Renal pelvis (tissue), 4 donors: ENCODE data around the gene PRKN. TPM values are rescaled to one million over a fixed set of nuclear protein-coding genes. Genes with fewer than 3 reads are reported as not detected.

Source experiments
- DNase-seq: peaks from one replicate; pipeline ENCODE4 v3.0.0-alpha.2; 2013
- polyA plus RNA-seq, 3 donors: library from polyadenylated mRNA; unstranded; fragments of 120-200 nt; gene quantifications; one replicate each; pipeline ENCODE4 v1.2.1, GENCODE V29; 2013; ENCODE audit not compliant: insufficient read length in 3 of 3

The PRKN gene
- polyA plus RNA-seq, 3 donors = 8.0 to 12.0 (median 9.9) TPM

DNA sequence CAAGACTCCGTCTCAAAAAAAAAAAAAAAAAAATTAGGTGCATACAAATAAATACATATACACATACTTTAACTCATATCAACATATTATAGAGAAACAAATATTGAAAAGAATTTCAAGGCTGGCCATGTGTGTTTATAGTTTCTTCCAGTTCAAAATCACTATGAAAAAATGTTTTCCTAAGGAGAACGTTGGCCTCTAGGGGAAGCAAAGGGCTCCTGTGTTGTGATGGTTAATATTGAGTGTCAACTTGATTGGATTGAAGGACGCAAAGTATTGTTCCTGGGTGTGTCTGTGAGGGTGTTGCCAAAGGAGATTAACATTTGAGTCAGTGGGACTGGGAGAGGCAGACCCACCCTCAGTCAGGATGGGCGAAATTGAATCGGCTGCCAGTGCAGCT lies 1271.7 kb downstream of the PRKN start:
- no peak for DNase-seq

DNA sequence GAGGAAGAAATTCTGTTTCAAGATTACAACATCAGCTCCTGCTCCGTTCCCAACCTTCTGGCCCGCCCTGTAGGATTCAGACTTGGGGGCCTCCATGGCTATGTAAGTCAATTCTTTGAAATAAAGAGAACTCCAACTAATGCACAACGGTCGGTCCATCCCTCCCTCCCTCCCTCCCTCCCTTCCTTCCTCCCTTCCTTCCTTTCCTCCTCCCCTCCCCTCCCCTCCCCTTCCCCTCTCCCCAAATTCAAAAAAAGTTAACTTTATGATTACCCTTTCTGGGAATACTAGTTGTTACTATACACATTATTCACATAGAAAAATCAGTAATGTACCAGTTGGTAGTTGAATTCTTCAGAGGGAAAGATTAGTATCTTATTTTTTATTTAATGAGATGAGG lies 1274.0 kb downstream of the PRKN start:
- no peak for DNase-seq

DNA sequence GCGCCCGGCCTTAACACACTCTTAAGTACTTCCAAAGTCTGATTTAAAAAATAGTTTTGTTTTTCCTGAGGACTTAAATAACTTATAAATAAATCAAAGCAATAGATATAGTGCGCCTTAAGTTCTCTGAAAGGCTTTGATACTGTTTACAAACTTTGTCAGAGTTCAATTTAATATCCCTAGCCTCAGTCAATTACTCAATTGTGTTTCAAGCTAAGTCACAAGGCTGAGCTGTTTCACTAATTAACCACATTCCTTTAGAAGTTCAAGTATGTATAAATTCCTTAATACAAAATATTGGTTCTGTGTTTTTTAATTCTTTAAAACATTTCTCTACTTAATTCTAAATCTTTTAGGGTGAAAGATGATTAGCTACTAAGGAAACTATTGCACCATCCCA lies 1275.3 kb downstream of the PRKN start:
- DNase-seq = no peak

DNA sequence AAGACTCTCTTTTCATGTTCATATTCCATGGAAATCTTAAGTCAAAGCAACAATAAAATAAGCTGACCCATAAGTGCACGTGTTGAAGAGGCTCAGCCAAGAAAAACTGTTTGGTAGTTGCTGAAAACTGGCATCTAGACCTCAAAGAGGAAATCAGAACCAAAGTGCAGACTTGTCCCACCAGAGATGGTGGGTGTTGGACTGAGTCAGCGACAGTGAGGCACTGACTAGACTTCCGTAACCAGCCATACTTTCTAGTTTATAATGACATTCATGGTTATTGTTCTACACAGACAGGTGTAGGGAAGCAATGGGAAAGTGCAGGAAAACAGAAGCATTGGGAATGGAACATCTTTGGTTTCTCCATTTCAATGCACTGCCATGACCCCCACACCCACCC lies 1278.0 kb downstream of the PRKN start:
- no peak for DNase-seq

DNA sequence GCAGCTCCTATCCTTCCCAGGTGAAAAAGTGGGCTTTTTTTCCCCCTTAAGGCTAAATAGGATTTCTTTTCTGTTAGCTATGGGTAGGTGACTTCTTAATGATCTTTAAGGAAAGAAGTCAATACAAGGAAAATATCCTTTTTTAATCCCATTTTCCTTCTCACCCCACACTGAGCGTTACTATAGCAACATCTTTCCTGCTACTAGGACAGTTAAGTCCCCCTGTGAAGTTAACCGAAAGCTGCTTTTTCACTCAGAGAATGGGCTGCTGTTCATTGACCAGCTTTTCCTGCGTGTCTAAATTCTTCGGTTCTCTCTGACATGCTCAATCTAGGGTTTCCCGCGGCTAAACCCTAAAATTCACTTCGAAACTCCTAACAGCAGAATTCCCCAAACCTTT lies 1280.6 kb downstream of the PRKN start:
- DNase-seq = no peak

DNA sequence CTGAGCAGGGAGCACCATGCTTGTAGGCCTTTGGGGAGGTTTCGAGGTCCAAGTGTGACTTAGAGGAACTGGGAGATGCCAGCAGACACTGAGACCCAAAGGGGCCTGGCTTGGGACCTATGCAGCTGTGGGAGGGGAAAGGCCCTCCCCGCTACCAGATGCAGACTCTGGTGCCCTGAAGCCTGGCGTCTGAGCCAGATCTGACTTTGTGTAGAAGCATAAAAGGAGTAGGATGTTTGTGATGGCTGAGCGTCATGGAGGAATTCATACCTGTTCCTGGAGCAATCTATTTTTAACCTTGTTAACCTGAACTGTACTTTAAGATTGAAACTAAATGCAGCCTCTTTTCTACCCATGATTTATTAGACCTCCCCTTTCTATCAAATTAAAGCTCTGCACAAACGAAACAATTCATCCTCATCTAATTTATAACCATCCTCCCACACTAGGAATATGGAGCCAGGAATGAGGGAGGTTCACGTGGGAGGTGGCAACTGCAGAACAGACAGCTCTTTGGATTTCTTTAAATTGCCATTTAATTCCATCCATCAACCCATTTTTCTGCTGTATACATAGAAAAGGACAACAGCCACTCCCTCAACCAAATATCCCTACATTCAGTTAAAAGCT lies 1281.2 kb downstream of the PRKN start:
- no peak for DNase-seq

DNA sequence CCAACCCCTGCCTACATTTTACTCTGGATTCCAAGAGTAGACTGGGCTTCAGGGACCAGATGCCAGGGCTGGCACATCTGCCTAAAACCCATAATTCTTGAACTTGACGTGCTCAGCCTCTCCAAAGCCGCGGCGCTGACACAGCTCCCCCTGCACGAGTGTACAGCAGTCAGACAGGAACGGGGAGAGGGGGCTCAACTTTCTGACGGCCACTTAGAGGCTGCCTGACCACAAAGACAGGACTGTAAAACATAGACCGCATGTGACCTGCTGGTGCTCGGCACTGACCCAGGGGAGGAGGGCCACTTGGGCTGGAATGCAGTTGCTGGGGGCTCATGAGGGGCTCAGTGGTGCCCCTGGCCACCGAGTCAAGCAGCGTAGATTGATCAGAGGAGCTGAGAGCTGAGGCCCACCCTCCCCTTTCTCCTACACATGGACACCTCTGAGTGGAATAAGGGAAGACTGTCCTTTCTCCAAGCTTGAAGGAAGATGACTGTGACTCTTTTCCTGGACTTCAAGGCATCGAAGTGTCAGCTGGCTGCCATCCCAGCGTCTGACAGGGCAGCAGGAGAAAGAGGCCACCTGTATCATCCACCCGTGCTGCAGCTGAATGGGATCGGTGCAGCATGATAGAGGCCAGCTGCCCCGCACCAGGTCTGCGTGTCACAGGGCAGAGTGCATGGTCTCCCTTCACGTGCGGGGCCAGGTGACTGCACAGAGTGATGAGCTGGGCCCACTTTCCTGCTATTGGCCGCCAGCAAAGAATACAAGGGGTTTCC lies 1282.4 kb downstream of the PRKN start:
- no peak for DNase-seq

DNA sequence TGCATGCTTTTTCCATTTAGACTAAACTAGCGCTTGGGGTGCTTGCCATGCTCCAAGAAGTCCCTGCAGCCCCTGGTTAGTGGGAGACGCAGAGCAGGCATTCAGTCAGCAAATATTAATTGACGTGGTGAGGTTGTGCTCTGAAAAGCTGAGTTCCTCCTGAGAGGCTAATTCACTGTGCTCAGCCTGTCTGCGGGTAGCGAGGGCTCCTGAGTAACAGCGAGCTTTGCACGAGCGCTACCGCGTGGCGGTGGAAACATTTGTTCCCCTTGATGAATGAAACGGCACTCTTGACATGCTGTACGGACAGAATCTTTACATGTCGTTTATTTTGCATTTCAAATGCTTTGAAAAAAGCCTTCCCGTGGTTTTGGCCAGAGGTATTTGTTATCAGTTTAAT lies 1283.1 kb downstream of the PRKN start:
- DNase-seq = no peak

DNA sequence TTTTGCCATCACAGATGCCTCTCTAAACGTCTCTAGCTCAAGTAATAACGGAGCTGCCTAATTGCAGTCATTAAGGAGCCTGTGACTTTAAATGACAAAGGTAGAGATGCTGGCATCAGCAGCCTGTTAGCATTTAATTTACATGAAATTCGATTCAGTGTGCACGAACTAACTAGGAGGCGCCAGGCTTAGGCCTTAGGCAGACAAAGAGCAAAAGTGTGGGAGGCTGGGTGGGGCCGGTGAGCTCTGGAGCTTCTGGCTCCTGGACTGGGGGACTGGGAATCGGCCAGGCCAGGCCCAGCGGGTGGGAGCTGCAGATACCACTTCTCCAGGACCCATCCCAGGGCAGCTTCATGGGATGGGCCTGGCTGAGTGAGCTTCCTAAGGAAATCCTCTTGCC lies 1283.7 kb downstream of the PRKN start:
- no peak for DNase-seq

DNA sequence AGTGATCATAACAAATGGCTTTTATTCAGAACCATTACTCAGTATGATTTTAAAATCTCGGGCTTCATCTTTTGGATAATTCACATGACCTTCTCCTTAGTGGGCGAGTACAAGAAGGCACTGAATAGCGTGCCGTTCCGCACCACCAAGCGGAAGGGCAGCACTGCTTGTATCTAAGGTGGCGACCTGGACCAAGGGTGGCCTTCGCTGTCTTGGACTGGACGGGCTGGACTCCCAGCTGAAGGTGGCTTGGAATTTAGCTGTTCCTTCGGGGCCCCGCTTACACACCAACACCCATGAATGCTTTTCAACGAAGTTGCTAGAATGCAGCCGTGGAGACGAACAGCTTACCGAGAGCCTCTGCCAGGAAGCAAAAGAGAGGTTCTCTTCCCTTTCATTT lies 1285.1 kb downstream of the PRKN start:
- DNase-seq = no peak

DNA sequence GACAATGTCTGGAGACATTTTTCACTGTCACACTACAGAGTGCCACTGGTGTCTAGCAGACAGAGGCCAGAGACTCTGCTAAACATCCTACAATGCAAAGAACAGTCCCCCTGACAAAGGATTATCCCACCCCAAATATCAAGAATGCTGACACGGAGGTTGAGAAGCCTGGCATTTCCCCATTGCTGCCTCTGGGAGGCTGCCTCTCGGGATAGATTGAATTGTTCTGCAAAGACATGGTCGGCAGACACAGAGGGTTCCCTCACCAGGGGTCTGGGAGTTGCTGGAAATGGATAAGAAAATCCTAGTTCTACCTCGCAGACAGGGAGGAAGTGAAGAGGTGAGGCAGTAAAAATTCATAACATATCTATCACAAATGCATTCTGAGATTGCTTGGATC lies 1287.3 kb downstream of the PRKN start:
- no peak for DNase-seq

DNA sequence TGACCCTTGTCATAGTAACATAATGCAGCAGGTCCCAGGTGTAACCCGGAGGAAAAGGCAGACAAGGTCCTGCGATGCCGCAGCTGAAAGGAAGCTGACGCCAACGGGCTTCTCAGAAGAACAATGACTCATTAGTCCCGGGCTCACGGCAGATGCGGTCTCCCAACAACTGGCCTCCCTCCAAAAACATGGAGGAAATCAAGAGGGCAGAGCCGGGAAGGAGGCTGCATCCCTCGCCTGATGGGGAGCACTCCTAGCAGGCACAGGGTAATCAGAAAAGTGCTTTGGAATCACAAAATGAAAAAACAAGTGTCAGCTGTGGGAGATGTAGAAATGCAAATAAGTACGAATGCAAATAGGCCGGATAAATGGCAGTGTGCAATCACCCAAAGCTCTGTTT lies 1288.5 kb downstream of the PRKN start:
- DNase-seq = no peak

DNA sequence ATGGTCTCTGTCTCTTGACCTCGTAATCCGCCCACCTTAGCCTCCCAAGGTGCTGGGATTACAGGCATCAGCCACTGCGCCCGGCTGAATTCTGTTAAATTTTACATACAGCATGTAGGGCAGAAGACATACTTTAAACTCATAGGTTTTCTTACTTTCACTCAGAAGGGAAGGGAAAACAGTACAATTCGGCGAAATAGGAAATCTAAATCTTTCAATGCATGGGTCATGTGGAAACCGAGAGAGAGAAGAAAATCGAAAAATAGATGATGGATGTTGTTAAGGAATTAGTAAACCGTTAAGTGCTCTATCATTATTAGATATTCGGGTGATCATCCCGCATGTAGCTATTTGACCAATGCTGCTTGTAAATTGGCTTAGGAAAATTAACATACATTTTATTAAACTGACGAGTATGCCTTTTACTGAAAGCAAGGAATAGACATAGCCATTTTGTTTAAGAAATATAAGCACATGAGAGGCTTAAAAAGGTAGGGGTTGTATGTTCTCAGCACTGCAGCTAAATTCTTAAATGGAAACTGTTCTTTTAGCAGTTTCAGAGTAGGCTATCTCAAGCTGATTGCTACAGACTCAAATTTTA lies 1289.0 kb downstream of the PRKN start:
- no peak for DNase-seq

DNA sequence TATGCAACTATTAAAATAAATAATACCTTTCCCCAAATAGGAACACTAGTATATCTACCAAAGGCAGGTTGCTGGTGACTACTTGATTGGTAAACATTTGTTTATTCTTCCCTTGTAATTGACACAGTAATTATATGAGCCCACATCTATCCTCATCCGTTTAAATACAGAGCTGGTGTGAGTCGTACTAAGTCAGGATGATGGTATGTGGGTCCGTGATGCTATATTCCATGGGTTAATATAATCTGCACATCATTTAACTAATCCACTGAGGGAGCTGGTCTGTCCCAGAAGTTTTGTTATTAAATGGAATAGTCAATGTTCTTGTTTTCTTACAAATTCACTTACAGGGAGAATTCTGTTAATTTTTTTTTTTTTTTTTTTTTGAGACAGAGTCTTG lies 1289.7 kb downstream of the PRKN start:
- no peak for DNase-seq

DNA sequence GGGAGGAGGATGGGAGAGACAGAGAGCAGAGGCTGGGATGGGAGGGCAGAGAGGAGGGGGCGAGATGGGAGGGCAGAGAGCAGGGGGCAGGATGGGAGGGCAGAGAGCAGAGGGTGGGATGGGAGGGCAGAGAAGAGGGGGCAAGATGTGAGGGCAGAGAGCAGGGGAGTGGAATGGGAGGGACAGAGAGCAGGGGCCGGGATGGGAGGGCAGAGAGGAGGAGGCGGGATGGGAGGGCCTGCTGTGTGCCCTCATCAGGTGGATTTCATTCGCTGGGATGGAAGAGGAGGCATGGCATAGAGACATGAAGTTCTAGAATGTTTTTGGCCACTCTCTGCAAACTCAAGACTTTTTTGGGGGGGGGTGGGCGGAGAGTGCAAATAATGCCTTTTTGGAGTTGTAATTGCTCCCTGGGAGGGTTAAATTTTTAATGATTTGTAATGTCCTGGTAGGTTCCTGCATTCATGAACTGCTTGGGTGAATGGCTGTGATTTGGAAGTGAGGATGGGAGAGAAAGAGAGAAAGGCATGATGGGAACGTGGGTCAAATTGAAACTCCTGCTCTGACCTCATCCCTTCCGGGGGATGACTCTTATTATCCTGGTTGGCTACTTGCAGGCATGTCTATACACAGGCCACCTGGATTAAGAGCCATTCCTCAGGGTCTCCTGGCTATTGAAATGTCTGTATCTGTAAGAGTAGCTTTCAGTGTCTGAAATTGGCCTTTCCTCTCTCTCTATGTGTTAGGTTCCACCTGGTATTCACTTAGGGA lies 1291.3 kb downstream of the PRKN start:
- DNase-seq = no peak

DNA sequence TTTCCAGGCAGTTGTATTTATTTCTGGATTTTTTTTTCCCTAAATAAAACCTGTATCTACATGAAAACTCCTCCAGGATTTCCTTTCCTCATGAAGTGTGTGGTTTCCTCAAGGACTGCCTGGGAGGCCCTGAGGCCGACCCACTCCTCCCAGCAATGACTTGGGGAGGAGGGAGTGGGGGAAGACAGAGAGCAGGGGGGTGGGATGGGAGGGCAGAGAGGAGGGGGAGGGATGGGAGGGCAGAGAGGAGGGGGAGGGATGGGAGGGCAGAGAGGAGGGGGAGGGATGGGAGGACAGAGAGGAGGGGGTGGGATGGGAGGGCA lies 1291.9 kb downstream of the PRKN start:
- DNase-seq = no peak

DNA sequence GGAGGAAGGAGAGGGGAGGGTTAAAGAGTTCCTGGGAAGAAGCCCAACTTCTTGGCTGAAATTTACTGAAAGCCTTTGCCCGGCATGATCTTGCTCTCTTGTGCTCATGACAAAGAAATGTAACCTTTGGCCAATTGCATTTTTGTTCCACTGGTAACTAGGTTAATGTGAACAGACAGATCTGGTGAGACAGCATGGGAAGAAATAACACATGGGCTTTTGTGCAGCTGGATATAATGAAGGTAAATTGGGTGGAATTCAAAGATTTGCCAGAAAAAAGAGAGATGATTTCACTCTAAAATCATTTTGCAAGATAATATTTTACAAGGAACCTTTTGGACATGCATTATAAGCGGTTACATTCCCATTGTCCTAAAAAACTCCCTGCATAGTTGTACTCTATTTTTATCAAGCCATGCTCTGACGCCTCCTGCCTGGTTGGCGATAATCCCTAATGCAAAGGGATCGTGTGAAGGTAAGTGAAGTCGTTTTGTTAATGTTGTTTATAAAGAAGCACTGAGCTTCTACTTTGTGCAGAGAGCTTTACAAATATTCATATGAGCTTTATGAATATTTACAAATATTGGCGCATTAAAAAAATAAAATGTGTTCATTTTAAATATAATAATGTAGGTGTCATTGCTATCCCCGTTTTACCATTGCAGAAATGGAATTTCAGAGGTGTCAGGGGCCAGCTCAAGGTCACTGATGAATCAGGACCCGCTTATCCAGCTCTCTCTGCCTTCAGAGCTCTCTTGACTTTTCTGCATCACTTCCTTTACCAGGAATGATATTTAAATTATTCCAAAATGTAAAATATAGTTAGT lies 1292.4 kb downstream of the PRKN start:
- DNase-seq = no peak

DNA sequence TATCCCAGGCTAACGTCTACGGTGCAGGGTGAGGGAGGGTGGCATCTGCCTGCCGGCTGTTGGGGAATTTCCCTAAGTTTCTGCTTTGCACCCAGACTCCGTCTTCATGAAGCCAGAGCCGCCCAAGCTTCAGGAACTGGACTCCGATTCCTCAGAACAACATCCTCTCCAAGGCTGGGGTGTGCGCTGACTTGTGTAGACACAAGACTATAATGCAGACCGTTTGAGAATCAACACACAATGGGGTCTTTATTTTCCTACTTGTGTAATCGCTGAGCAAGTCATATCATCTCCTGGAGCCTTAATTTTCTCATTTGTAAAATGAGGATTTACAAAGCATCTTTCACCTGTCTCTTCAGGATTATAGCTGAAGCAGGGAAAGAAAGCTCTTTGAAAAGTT lies 1293.2 kb downstream of the PRKN start:
- DNase-seq = no peak

DNA sequence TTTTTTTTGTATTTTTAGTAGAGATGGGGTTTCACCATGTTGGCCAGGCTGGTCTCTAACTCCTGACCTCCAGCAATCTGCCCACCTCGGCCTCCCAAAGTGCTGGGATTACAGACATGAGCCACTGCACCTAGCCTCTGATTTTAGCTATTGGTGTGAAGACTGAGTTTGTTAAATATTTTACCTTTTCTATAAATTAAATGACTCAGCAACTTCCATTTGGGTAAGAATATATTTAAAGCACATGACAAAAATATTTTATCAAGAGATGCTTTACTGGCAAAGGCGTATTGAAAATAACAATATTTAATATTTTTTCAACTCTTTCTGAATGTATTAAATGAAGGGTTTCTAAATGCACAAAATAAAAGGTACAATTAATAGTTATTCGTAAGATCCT lies 1295.0 kb downstream of the PRKN start:
- DNase-seq = no peak

DNA sequence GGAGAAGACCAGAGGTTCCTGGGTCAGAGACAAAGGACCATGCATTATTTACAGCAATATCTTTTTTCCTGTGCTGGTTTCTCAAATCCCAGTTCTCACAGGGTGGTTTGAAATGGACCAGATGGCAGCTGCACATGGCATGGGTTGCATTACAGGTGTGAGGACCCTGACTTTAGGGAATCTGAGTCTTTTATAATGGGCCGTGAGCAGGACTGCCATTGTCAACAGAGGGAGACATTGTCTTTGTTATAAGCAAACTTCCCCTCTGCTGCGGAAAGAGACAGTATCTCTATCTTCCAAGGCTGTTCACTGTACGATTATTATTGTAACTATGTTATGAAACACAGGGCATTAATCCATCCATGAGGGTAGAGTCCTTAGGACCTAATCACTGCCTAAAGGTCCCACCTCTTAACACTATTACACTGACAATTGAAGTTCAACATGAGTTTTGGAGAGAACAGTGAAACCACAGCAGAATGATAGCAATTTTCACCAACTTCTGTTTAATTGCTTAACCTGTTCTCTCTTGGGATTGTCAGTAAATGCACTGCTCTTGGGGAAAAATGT lies 1297.6 kb downstream of the PRKN start:
- no peak for DNase-seq

DNA sequence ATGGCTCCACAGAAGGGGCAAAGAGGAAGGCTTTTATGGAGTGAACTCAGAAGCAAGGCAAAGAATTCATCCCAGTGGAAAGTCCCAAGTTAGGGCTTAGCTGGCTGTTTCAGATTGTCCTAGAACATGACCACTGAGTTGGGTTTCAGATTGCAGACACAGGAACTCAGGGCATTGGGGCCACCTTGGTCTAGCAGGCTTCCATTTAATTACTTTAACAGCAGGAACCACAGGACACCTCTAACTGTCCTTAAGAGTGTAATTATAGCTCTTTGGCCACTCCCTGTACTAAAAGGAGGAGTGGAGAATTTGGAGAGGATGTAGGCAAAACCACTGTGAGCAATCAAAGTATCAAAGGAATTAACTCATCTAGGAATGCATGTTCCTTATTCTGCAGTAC lies 1303.1 kb downstream of the PRKN start:
- DNase-seq = no peak
